ENCODE measurements around the gene AHSG.

The AHSG gene

DNA sequence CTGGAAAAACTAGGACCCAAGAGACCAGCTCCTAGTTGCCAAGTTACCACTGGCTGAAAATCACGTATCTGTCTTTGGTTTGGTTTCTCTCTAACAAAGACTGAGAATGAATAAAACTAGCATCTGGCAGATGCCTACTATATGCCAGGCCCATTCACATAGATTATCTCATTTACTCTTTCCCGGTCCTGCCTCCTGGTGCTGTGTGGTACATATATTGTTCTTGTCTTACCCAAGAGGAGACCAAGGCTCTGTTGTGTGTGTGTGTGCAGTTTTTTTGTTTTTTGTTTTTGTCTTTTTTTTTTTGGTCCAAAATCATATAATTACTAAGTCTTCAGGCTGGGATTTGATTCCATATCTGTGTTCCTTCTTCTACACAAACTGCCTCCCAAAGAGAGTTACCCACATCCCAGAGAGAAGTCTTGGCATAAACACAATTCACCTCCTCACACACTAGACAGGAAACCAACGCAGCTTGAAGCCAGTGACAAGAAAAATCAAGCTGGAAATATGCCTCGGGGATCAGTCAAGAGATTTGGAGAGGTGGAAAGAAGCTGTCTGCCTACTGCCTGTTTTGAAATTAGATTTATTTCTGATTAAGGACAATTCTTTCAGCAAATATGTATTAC is 891 bp downstream of the AHSG start:
- no peak overlapping the region for H3K27ac ChIP-seq
- TF ChIP-seq, protein P1, sequence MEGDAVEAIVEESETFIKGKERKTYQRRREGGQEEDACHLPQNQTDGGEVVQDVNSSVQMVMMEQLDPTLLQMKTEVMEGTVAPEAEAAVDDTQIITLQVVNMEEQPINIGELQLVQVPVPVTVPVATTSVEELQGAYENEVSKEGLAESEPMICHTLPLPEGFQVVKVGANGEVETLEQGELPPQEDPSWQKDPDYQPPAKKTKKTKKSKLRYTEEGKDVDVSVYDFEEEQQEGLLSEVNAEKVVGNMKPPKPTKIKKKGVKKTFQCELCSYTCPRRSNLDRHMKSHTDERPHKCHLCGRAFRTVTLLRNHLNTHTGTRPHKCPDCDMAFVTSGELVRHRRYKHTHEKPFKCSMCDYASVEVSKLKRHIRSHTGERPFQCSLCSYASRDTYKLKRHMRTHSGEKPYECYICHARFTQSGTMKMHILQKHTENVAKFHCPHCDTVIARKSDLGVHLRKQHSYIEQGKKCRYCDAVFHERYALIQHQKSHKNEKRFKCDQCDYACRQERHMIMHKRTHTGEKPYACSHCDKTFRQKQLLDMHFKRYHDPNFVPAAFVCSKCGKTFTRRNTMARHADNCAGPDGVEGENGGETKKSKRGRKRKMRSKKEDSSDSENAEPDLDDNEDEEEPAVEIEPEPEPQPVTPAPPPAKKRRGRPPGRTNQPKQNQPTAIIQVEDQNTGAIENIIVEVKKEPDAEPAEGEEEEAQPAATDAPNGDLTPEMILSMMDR (IDR thresholded peaks at IDR 0.05), result no peak
- no peak for TF ChIP-seq ZFX (IDR thresholded peaks at IDR 0.05; ENCODE audit: borderline replicate concordance)

DNA sequence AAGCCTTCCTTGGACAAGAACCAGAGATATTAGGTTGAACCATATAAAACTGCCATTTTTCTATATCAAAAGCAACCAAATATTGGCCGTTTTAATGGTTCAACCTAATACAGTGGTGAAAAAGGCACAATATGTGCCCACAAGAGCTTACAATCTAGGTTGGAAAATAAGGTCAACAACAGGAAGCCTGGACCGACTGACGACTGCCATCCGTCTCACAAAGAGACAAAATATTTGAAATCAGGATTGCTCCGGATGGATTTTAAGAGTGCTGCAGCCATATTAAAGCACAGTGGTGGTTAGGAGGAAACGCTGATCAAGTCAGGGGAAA is 1.4 kb downstream of the AHSG start:
- TF ChIP-seq, protein P1 (IDR thresholded peaks at IDR 0.05), result no peak

DNA sequence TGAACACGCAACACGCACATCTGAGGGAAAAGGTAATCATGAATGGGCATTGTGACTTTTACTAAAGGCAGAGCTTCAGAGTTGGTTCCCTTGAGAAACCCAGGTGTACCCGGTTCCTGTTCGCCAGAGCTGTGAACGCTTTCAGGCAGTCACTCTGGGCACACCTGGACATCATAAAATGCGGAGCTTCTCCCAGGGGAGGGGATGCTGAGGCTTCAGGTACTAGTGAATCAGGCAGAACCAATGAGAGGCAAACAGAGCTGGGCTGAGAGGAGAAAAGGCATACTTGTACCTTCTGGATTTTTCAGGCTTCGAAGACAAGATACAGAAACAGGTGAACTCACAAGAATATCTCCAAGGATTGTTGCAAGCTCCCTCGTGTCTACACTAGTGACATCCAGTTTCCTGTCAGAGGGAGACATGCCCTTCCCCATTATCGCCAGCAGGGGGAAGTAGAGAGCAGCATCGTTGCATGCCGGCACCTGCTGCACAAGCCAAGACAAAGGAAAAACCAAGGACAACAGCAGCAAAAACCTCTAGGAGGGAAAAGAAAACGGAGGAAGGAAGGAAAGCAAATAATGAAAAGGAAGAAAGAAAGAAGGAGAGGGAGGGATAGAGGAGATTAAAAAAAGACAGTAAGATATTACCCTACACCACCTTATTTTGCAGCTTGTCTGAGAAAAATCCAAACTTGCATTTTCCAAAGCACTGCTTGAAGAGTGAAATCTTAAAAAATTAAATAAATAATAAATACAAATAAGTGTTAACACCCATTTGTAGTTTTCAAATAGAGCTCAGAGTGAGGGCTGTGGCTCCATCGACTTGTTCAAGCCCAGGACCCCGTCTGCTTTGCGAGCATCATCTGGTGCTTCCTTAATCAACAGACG is 2.0 kb downstream of the AHSG start:
- TF ChIP-seq ZFX (IDR thresholded peaks at IDR 0.05; ENCODE audit: borderline replicate concordance), result no peak
- TF ChIP-seq, protein P1 (IDR thresholded peaks at IDR 0.05), result peak; percentile 98
- no peak overlapping the region for H3K27ac ChIP-seq

More for the DNA sequence above, 1.4 kb downstream of the AHSG start:
- no peak overlapping the region for H3K27ac ChIP-seq

DNA sequence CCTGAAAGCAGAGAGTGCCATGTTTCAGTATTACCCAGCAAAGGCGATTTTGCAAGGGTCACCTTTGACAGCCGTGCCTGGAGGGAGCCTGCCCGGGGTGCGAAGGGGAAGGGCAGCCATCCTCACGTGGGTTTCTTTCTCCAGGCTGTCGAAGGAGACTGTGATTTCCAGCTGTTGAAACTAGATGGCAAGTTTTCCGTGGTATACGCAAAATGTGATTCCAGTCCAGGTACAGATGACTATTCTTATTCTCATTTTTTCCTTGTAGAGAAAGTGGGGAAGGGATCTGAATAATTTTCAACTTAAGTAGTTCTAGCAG is 3.4 kb downstream of the AHSG start:
- no peak overlapping the region for H3K27ac ChIP-seq
- no peak for TF ChIP-seq ZFX (IDR thresholded peaks at IDR 0.05; ENCODE audit: borderline replicate concordance)
- TF ChIP-seq, protein P1 (IDR thresholded peaks at IDR 0.05), result no peak

DNA sequence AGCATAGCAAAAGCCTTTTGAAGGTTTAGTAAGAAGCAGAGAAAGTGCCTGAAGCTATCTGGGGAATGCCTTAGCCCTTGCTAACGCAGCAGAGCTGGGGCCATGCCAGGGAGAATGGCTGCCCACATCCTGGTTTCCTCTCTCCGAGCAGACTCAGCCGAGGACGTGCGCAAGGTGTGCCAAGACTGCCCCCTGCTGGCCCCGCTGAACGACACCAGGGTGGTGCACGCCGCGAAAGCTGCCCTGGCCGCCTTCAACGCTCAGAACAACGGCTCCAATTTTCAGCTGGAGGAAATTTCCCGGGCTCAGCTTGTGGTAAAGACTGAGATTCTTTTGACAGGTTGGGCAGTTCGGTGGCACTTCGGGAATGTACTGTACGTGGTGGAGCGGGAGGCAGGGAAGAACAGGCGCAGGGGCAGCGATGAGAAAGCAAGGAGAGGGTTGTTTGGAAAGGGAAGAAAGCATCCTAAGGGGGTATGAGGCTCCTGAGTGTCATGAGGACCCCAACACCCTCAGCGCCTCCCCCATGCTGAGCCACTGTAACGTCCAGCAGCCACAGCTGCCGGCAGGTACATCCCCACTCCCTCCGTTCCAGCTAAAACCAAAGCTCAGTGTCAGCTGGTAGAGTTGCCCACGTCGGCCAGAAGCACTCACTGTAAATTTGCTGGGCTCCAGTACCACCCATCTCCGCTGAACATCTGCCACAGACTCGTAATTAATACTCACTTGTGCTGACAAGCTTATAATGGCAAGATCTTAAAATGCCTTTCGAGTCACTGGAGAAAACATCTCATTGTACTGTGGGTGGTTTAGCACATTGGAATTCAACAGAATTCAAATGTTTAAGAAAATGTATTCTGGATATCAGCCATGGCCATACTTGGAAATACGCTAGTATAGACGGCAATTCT is 4.4 kb downstream of the AHSG start:
- H3K27ac ChIP-seq, result no peak overlapping the region
- TF ChIP-seq ZFX (IDR thresholded peaks at IDR 0.05; ENCODE audit: borderline replicate concordance), result no peak
- TF ChIP-seq, protein P1 (IDR thresholded peaks at IDR 0.05), result peak; percentile 97

DNA sequence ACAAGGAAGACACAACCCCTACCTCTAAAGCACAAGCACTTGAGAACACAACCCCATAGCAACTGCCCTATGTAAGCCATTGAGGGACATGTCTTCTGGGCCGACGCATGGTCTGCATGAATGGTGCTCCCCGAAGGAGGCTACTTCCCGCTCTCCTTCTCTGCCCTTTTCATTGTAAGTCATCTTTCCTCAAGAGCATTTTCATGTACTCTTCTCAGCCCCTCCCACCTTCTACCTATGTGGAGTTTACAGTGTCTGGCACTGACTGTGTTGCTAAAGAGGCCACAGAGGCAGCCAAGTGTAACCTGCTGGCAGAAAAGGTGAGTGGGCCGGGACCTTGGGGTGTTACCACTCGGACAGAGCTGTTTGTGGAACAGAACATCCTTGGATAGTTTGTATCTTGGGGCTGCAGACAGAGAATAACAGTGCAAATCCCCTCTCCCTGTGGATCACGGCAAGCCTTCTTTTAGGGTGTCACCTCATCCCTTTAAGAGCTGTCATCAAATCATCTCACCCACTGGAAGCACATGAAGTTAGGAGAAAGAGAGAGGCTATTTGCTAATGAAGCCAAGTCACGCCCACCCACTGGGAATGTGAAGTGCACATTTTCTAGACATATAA is 5.6 kb downstream of the AHSG start:
- TF ChIP-seq, protein P1 (IDR thresholded peaks at IDR 0.05), result no peak
- TF ChIP-seq ZFX (IDR thresholded peaks at IDR 0.05; ENCODE audit: borderline replicate concordance), result no peak

More for the DNA sequence above, 5.6 kb downstream of the AHSG start:
- no peak overlapping the region for H3K27ac ChIP-seq

Measured in 22Rv1 (cell line).